Measurements from ENCODE around the gene EGF. TPM values are rescaled to one million over a fixed set of nuclear protein-coding genes. Genes with fewer than 3 reads are reported as not detected.

The EGF gene
- total RNA-seq, 1 donor from 2014 or later: 6.6 TPM

GRCh38 chr4:110009550-110009949 lies 96.9 kb downstream of the EGF start:
- no peak for DNase-seq (ENCODE audit: low spot score)
- peaks cover 5% of the 10 kb centered on the region for H3K4me1 ChIP-seq
- H3K79me2 ChIP-seq (ENCODE audit: low read depth): no peaks in the 10 kb centered on the region
- H3K36me3 ChIP-seq: no peaks in the 10 kb centered on the region
- no peak overlapping the region for H3K9ac ChIP-seq
- Mint-ChIP-seq H3K4me1 (peaks cover 5% of the 10 kb centered on the region), H3K27me3 (ENCODE audit: insufficient read depth, low read depth) (no peaks in the 10 kb centered on the region), H3K4me3 (no peak overlapping the region), H3K9me3 (no peaks in the 10 kb centered on the region), H3K27ac (no peak overlapping the region), H3K36me3 (no peaks in the 10 kb centered on the region)
- no peaks in the 10 kb centered on the region for H3K9me3 ChIP-seq (ENCODE audit: low read depth)
- H3F3A ChIP-seq (ENCODE audit: low read depth): no peaks in the 10 kb centered on the region
- TF ChIP-seq, protein P1, sequence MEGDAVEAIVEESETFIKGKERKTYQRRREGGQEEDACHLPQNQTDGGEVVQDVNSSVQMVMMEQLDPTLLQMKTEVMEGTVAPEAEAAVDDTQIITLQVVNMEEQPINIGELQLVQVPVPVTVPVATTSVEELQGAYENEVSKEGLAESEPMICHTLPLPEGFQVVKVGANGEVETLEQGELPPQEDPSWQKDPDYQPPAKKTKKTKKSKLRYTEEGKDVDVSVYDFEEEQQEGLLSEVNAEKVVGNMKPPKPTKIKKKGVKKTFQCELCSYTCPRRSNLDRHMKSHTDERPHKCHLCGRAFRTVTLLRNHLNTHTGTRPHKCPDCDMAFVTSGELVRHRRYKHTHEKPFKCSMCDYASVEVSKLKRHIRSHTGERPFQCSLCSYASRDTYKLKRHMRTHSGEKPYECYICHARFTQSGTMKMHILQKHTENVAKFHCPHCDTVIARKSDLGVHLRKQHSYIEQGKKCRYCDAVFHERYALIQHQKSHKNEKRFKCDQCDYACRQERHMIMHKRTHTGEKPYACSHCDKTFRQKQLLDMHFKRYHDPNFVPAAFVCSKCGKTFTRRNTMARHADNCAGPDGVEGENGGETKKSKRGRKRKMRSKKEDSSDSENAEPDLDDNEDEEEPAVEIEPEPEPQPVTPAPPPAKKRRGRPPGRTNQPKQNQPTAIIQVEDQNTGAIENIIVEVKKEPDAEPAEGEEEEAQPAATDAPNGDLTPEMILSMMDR (IDR thresholded peaks at IDR 0.05): no peak
- TF ChIP-seq EZH2 (IDR thresholded peaks at IDR 0.05): no peak
- no peak for TF ChIP-seq EZH2phosphoT487 (IDR thresholded peaks at IDR 0.05)
- no peak overlapping the region for H2AFZ ChIP-seq (replicated peaks)
- H3K4me3 ChIP-seq: no peak overlapping the region
- H4K20me1 ChIP-seq (ENCODE audit: low read depth): no peaks in the 10 kb centered on the region
- no peaks in the 10 kb centered on the region for H3K27me3 ChIP-seq
- H3K4me2 ChIP-seq: no peak overlapping the region
- H3K27ac ChIP-seq: no peak overlapping the region

DNA sequence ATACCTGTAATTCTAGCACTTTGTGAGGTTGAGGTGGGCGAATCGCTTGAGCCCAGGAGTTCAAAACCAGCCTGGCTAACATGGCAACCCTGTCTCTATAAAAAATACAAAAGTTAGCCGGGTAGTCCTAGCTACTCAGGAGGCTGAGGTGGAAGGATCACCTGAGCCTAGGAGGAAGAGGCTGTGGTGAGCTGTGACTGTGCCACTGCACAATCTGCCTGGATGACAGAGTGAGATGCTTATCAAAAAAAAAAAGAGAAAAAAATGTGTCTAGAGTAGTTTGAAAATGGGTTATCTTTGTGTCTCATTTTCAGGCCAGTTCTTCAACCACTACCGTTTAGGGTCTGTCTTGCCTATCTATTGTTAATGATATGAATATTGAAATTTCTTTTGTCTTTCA lies 98.1 kb downstream of the EGF start:
- peaks cover 5% of the 10 kb centered on the region for H3K4me1 Mint-ChIP-seq

GRCh38 chr4:110012917-110013316 lies 100.2 kb downstream of the EGF start:
- Mint-ChIP-seq H3K4me3 (no peak overlapping the region), H3K27me3 (ENCODE audit: insufficient read depth, low read depth) (no peaks in the 10 kb centered on the region)
- no peak for TF ChIP-seq EZH2phosphoT487 (IDR thresholded peaks at IDR 0.05)
- TF ChIP-seq, protein P1 (IDR thresholded peaks at IDR 0.05): no peak

More for the DNA sequence above, 98.1 kb downstream of the EGF start:
- H3K9me3 ChIP-seq (ENCODE audit: low read depth): no peaks in the 10 kb centered on the region
- Mint-ChIP-seq H3K4me3 (no peak overlapping the region), H3K9me3 (peaks cover 3% of the 10 kb centered on the region), H3K27me3 (ENCODE audit: insufficient read depth, low read depth) (no peaks in the 10 kb centered on the region), H3K36me3 (no peaks in the 10 kb centered on the region), H3K27ac (no peak overlapping the region)
- no peak overlapping the region for H3K9ac ChIP-seq
- no peaks in the 10 kb centered on the region for H3K27me3 ChIP-seq
- H3K4me2 ChIP-seq: no peak overlapping the region
- H2AFZ ChIP-seq (replicated peaks): no peak overlapping the region
- H3K79me2 ChIP-seq (ENCODE audit: low read depth): no peaks in the 10 kb centered on the region
- DNase-seq (ENCODE audit: low spot score): no peak
- no peak overlapping the region for H3K4me3 ChIP-seq
- TF ChIP-seq EZH2 (IDR thresholded peaks at IDR 0.05): no peak
- TF ChIP-seq, protein P1 (IDR thresholded peaks at IDR 0.05): no peak
- TF ChIP-seq EZH2phosphoT487 (IDR thresholded peaks at IDR 0.05): no peak
- H4K20me1 ChIP-seq (ENCODE audit: low read depth): no peaks in the 10 kb centered on the region
- H3F3A ChIP-seq (ENCODE audit: low read depth): no peaks in the 10 kb centered on the region
- peaks cover 5% of the 10 kb centered on the region for H3K4me1 ChIP-seq
- H3K36me3 ChIP-seq: no peaks in the 10 kb centered on the region
- no peak overlapping the region for H3K27ac ChIP-seq

More at GRCh38 chr4:110012917-110013316, 100.2 kb downstream of the EGF start:
- Histone ChIP-seq H2AFZ (replicated peaks) (no peak overlapping the region), H3F3A (ENCODE audit: low read depth) (no peaks in the 10 kb centered on the region), H3K4me2 (no peak overlapping the region), H3K27ac (no peak overlapping the region), H3K4me1 (peaks cover 5% of the 10 kb centered on the region), H3K9ac (no peak overlapping the region), H3K36me3 (no peaks in the 10 kb centered on the region), H3K9me3 (ENCODE audit: low read depth) (peaks cover 3% of the 10 kb centered on the region), H4K20me1 (ENCODE audit: low read depth) (no peaks in the 10 kb centered on the region), H3K79me2 (ENCODE audit: low read depth) (no peaks in the 10 kb centered on the region), H3K4me3 (no peak overlapping the region), H3K27me3 (no peaks in the 10 kb centered on the region)
- no peak overlapping the region for H3K27ac Mint-ChIP-seq
- peaks cover 5% of the 10 kb centered on the region for H3K4me1 Mint-ChIP-seq
- no peaks in the 10 kb centered on the region for H3K36me3 Mint-ChIP-seq
- DNase-seq (ENCODE audit: low spot score): no peak
- H3K9me3 Mint-ChIP-seq: peaks cover 6% of the 10 kb centered on the region

Measured in neural progenitor cell (in vitro differentiated cells).